ENCODE measurements around the gene SLC25A10. TPM values are rescaled to one million over a fixed set of nuclear protein-coding genes. Genes with fewer than 3 reads are reported as not detected.

Gene SLC25A10
- 4.2 and 5.9 TPM in 2 replicates for total RNA-seq

DNA sequence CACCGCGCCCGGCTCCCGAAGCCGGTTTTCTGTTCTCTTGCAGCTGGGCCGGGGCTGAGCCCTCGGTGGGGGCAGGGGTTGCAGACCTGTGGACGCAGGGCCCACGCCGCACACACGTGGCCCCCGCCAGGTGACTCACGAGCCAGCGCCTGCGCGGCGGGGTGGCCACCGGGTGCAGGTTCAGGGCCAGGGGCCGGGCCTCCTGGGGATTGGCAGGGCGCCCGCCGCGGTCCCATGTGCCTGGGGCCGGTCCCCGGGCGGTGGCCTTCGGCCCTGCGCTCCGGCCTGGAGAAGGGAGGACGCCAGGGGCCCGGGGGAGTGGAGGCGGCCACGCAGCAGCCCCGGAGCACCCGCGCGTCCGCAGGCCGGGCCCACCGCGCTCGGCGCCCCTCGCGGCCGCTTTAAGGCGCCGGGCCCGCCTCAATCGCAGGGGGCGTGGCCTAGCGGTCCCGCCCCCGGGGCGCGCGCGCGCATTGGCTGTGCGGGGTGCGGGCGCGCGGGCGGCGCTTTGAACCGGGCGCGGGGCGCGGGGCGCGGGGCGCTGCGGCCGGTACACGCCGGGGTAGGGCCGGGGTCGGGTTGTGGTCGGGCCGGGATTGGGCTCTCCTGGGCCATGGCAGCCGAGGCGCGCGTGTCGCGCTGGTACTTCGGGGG is at the start of gene SLC25A10:
Gene SLC25A10 (plus strand): TSS at position 471 of the 654 bp plus-strand sequence. CDS start 143 bp downstream, at position 614.

DNA sequence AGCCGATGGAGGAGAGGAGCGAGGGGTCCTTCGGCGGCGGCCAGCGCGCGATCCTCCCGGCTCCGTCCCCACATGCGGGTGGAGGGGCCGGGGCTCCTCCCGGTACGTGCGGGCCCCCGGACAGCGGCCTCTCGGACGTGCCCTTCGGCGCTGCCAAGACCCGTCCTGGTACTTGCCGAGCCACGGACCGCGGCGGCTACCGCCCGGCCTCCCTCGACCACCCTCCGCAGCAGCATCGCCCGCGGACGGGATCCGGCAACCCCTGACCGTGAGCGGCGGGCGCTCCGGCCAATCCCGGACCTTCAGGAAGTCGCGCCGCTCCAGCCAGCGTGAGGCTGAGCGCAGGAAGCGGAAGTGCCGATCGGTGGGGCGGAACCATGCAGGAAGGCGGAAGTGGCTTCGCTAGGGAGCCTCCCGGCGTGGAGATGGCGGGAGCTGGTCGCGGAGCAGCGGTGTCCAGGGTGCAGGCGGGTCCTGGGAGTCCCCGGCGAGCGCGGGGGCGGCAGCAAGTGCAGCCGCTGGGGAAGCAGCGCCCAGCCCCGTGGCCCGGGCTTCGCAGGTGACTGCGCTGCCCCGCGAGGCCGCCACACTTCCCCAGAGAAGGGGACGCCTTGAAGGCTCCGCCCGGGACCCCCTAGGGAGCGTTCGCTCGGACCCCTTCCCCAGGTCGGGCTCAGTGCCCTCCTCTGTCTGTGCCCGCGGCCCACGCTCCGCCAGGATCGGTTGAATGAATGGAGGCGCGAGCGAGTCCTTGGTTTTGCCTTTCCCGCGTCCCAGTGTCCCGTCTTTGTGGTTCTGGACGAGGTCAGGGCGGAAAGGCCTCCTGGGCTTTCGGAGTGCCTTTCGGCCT is 45.5 kb upstream of the SLC25A10 start, which contains the start of the genes CCDC137 and OXLD1:
Gene CCDC137 (plus strand): TSS at position 396 of the 850 bp plus-strand sequence. CDS start 30 bp downstream, at position 426.
Gene OXLD1 (minus strand): TSS at position 264 of the 850 bp plus-strand sequence. CDS start 28 bp downstream, at position 236.

GRCh38 chr17:81683584-81684441 is 28.3 kb upstream of the SLC25A10 start, which contains the start of the genes ARL16 and HGS:
Gene ARL16 (minus strand): TSS chr17:81683797. CDS start chr17:81683753, 44 bp downstream.
Gene HGS (plus strand): TSS chr17:81684011. CDS start chr17:81684067, 56 bp downstream.

DNA sequence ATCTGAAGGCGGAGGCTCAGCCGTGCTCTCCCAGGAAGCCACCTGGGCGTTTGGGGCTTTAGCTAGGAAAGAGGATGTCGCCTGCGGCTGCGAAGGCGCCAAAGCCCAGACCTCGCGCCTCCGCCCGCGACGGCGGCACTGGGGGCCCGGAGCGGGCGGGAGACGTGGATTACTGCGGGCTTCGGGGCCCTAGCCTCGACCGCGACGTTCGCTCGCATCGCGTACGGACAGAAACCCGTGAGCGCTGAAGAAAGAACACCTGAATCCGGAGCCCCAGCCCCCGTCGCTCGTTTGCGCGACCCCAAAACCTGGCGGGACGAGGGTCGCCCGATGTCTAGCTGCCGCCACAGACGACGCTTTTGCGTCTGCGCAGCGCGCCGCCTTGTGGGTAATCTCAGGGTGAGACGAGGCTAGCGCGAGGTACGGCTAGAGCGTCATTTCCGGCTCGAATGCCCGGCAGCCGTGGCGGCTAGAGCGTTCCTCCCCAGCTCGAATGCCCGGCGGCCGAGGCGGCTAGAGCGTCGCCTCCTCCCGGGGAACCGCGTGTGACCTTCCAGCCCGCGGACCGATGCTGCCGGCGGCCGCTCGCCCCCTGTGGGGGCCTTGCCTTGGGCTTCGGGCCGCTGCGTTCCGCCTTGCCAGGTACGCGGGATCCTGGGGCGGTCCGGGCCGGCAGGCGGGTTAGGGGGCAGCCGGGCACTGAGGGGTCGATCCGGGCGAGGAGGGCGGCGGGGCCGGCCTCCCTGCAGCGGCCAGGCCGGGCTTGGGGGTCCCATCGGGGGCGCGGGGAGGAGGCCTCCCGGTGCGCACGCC is 8.9 kb upstream of the SLC25A10 start, which contains the start of gene MRPL12:
Gene MRPL12 (plus strand): TSS at position 434 of the 813 bp plus-strand sequence. CDS start 135 bp downstream, at position 569.

Other genes with a start within 250 kb of the SLC25A10 start
- gene ACTG1, start 199.5 kb upstream of the SLC25A10 start, total RNA-seq: 4,782 and 5,091 TPM in 2 replicates
- 0.25 and 1.1 TPM in 2 replicates for gene FSCN2, start 183.9 kb upstream of the SLC25A10 start, total RNA-seq
- gene FAAP100, start 159.9 kb upstream of the SLC25A10 start, total RNA-seq: 27.2 and 29.4 TPM in 2 replicates
- gene NPLOC4, start 75.2 kb upstream of the SLC25A10 start, total RNA-seq: 33.5 and 42.5 TPM in 2 replicates
- gene TSPAN10, start 75.1 kb upstream of the SLC25A10 start, total RNA-seq: 0.75 and 1.1 TPM in 2 replicates
- gene PDE6G, start 55.7 kb upstream of the SLC25A10 start, total RNA-seq: 0.98 TPM in 1 of 2 replicates, not detected in the other
- 33.4 and 34.4 TPM in 2 replicates for gene OXLD1, start 45.7 kb upstream of the SLC25A10 start, total RNA-seq
- gene CCDC137, start 45.5 kb upstream of the SLC25A10 start, total RNA-seq: 6.7 and 7.5 TPM in 2 replicates
- 23.2 and 26.5 TPM in 2 replicates for gene ARL16, start 28.5 kb upstream of the SLC25A10 start, total RNA-seq
- 62.0 and 64.1 TPM in 2 replicates for gene HGS, start 28.3 kb upstream of the SLC25A10 start, total RNA-seq
- 52.2 and 52.5 TPM in 2 replicates for gene MRPL12, start 8.9 kb upstream of the SLC25A10 start, total RNA-seq
- not detected in 2 replicates for gene GCGR, start 91.9 kb downstream of the SLC25A10 start, total RNA-seq
- 82.7 and 89.0 TPM in 2 replicates for gene MCRIP1, start 121.0 kb downstream of the SLC25A10 start, total RNA-seq
- not detected in 2 replicates for gene PPP1R27, start 122.8 kb downstream of the SLC25A10 start, total RNA-seq
- 2,196 and 3,205 TPM in 2 replicates for gene P4HB, start 148.3 kb downstream of the SLC25A10 start, total RNA-seq
- gene ARHGDIA, start 159.1 kb downstream of the SLC25A10 start, total RNA-seq: 156 and 187 TPM in 2 replicates
- 50.2 and 68.7 TPM in 2 replicates for gene ALYREF, start 179.3 kb downstream of the SLC25A10 start, total RNA-seq
- 130 and 178 TPM in 2 replicates for gene ANAPC11, start 179.4 kb downstream of the SLC25A10 start, total RNA-seq
- 0.62 and 1.8 TPM in 2 replicates for gene NPB, start 190.0 kb downstream of the SLC25A10 start, total RNA-seq
- 25.5 and 40.9 TPM in 2 replicates for gene PCYT2, start 199.1 kb downstream of the SLC25A10 start, total RNA-seq
- gene SIRT7, start 205.9 kb downstream of the SLC25A10 start, total RNA-seq: 7.7 and 8.5 TPM in 2 replicates
- 15.5 and 17.4 TPM in 2 replicates for gene MAFG, start 215.5 kb downstream of the SLC25A10 start, total RNA-seq
- 64.2 and 76.1 TPM in 2 replicates for gene PYCR1, start 225.0 kb downstream of the SLC25A10 start, total RNA-seq
- gene MYADML2, start 234.9 kb downstream of the SLC25A10 start, total RNA-seq: not detected in 2 replicates
- gene NOTUM, start 248.9 kb downstream of the SLC25A10 start, total RNA-seq: 0.68 TPM in 1 of 2 replicates, not detected in the other

Measured in cardiac ventricle fibroblast (primary cell).